OCI-LY3 (cell line): ENCODE results near the gene CLCF1.
A peak's percentile ranks its signal among the peaks of the same experiment; 100 is the strongest.

ENCODE experiments used
- H2AFZ ChIP-seq: fragments of 200-600, 300-600 bp; shearing (Covaris generic); 2 replicates; pipeline ENCODE4 v1.6.0; 2014; ENCODE audit warnings: antibody characterized with exemption, low read depth, low read length
- H3K27ac ChIP-seq: fragments of 200-600, 300-600 bp; sonication (generic); 2 replicates; pipeline ENCODE4 v1.5.1; 2014; ENCODE audit warnings: mild to moderate bottlenecking, low read length, moderate library complexity, mixed read lengths
- H3K27me3 ChIP-seq: fragments of 200-600, 300-600 bp; sonication (generic); 2 replicates; pipeline ENCODE4 v1.6.1; 2014; ENCODE audit warnings: low read depth, low read length, mixed read lengths
- H3K36me3 ChIP-seq: fragments of 200-600, 300-600 bp; sonication (generic); replicated peaks from 2 replicates; pipeline ENCODE3; 2014; ENCODE audit warnings: low read depth, low read length, mixed read lengths
- H3K4me1 ChIP-seq: fragments of 300-600, 200-600 bp; sonication (generic); 2 replicates; pipeline ENCODE4 v1.6.1; 2014; ENCODE audit warnings: low read length, mixed read lengths
- H3K4me2 ChIP-seq: fragments of 200-600, 300-600 bp; sonication (generic); 2 replicates; pipeline ENCODE4 v1.6.1; 2014; ENCODE audit warnings: low read length, mixed read lengths
- H3K4me3 ChIP-seq: fragments of 300-600, 200-600 bp; sonication (generic); 2 replicates; pipeline ENCODE4 v1.5.1; 2014; ENCODE audit warnings: antibody characterized with exemption, mild to moderate bottlenecking, low read length, moderate library complexity
- H3K79me2 ChIP-seq: fragments of 300-600, 200-600 bp; shearing (Covaris generic); 2 replicates; pipeline ENCODE4 v1.6.1; 2014; ENCODE audit warnings: mild to moderate bottlenecking, low read length, mixed read lengths
- H3K9ac ChIP-seq: fragments of 300-600, 200-600 bp; shearing (Covaris generic); 2 replicates; pipeline ENCODE4 v1.6.0; 2014; ENCODE audit warnings: mild to moderate bottlenecking, low read length, moderate library complexity
- H3K9me3 ChIP-seq: fragments of 200-600, 300-600 bp; shearing (Covaris generic); 2 replicates; pipeline ENCODE4 v1.6.1; 2014; ENCODE audit warnings: low read length, mixed read lengths; ENCODE audit not compliant: insufficient read depth
- H4K20me1 ChIP-seq: fragments of 200-600, 300-600 bp; sonication (generic); 2 replicates; pipeline ENCODE4 v1.6.1; 2016; ENCODE audit warnings: low read length, mixed read lengths; ENCODE audit not compliant: insufficient read depth
- CTCF ChIP-seq: fragments of 200-600, 300-600 bp; sonication (generic); IDR thresholded peaks from 2 replicates; pipeline ENCODE4 v1.5.1; 2014; ENCODE audit warnings: antibody characterized with exemption, low read length, low read depth
- EZH2phosphoT487 ChIP-seq: fragments of 200-600 bp; shearing (Covaris generic); IDR thresholded peaks from 2 replicates; pipeline ENCODE4 v1.6.1; 2018; ENCODE audit warnings: antibody characterized with exemption, mixed run types, low read depth

The CLCF1 gene

GRCh38 chr11:67347964-67348749 lies 25.2 kb downstream of the CLCF1 start:
- peak overlapping the region; percentile 76 for H3K27ac ChIP-seq
- H3K9me3 ChIP-seq, result no peaks in the 10 kb centered on the region
- H3K9ac ChIP-seq, result peak overlapping the region; percentile 43; the same call in 1 of the 2 replicates
- H3K4me1 ChIP-seq, result peaks cover 80% of the 10 kb centered on the region
- H3K27me3 ChIP-seq, result no peaks in the 10 kb centered on the region
- H3K4me2 ChIP-seq, result peak overlapping the region; percentile 67
- TF ChIP-seq CTCF (no peak), EZH2phosphoT487 (no peak)
- peak overlapping the region; percentile 30 for H3K4me3 ChIP-seq
- H3K36me3 ChIP-seq, result peaks cover 13% of the 10 kb centered on the region
- no peaks in the 10 kb centered on the region for H4K20me1 ChIP-seq
- H3K79me2 ChIP-seq, result peaks cover 15% of the 10 kb centered on the region
- no peak overlapping the region for H2AFZ ChIP-seq

- no peaks in the 10 kb centered on the region for H3K79me2 ChIP-seq
- H3K36me3 ChIP-seq, result peaks cover 2% of the 10 kb centered on the region
- H3K27me3 ChIP-seq, result no peaks in the 10 kb centered on the region
- TF ChIP-seq CTCF (peak; percentile 99), EZH2phosphoT487 (no peak)
- peak overlapping the region; percentile 39 for H3K4me2 ChIP-seq
- H4K20me1 ChIP-seq, result no peaks in the 10 kb centered on the region
- no peak overlapping the region for H2AFZ ChIP-seq
- no peaks in the 10 kb centered on the region for H3K9me3 ChIP-seq
- peak overlapping the region; percentile 36; the same call in 1 of the 2 replicates for H3K27ac ChIP-seq
- H3K4me1 ChIP-seq, result peaks cover 71% of the 10 kb centered on the region
- peak overlapping the region; percentile 6; the same call in 1 of the 2 replicates for H3K9ac ChIP-seq
- 0 out of 2 replicates have a peak overlapping the region, but pooled peaks have one; percentile 4 for H3K4me3 ChIP-seq
These were observed 27.2 kb downstream of the CLCF1 start for GRCh38 chr11:67345920-67346819.

- no peaks in the 10 kb centered on the region for H4K20me1 ChIP-seq
- no peak overlapping the region; the same call in 1 of the 2 replicates for H3K27ac ChIP-seq
- H3K27me3 ChIP-seq, result no peaks in the 10 kb centered on the region
- H3K36me3 ChIP-seq, result no peaks in the 10 kb centered on the region
- H3K79me2 ChIP-seq, result no peaks in the 10 kb centered on the region
- H3K4me2 ChIP-seq, result no peak overlapping the region; the same call in 1 of the 2 replicates
- no peak overlapping the region for H3K9ac ChIP-seq
- peaks cover 63% of the 10 kb centered on the region for H3K4me1 ChIP-seq
- H3K9me3 ChIP-seq, result no peaks in the 10 kb centered on the region
- no peak overlapping the region for H3K4me3 ChIP-seq
- no peak for TF ChIP-seq CTCF
- TF ChIP-seq EZH2phosphoT487, result no peak
- no peak overlapping the region for H2AFZ ChIP-seq
These were observed 28.0 kb downstream of the CLCF1 start for GRCh38 chr11:67345247-67345919.

- Histone ChIP-seq H2AFZ (no peak overlapping the region), H3K36me3 (no peaks in the 10 kb centered on the region), H3K9ac (no peak overlapping the region)
These were observed 29.1 kb downstream of the CLCF1 start for GRCh38 chr11:67344264-67344663.

More at GRCh38 chr11:67344264-67344663, 29.1 kb downstream of the CLCF1 start:
- Histone ChIP-seq H3K4me1 (peaks cover 52% of the 10 kb centered on the region), H4K20me1 (no peaks in the 10 kb centered on the region), H3K79me2 (no peaks in the 10 kb centered on the region), H3K27me3 (no peaks in the 10 kb centered on the region), H3K9me3 (no peaks in the 10 kb centered on the region), H3K27ac (peak overlapping the region; percentile 5; the same call in 1 of the 2 replicates), H3K4me2 (no peak overlapping the region), H3K4me3 (no peak overlapping the region)
- no peak for TF ChIP-seq EZH2phosphoT487
- TF ChIP-seq CTCF, result no peak
